Measurements from ENCODE around the gene RAE1.

RAE1 gene

DNA sequence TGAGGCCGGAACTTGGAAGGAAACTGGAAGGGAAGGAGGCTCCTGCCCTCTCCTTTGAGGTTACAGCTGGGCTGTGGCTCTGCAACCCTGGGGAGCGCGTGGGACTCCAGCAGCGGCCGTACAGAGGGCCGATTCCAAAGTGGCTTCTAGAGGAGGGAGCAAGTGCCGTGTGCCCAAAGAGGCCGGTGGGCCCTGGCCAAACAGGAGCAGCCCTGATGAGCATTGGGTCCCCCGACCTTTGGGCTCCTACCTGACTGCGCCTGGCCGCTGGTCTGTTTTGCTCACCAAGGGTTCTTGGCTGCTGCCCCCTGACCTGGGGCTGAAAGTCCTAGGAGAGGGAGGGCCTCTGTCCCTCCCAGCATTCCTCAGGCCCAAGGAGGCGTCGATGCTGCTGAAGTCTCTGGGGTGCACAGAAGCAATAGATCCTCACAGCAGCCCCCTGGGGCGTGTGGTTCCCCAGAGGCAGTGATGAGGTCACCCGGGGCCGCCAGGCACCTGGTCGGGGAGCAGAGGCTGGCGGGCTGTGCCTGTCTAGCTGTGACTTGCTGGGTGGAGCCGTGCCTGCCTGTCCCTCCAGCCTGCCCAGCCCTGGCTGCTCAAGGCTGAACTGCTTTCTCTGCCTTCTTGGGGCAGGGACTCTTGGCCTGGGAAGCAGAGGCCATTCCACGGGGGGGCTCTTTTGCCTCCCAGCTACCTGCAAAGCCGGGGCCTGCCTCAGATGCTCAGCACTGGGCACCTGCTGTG lies 49.9 kb downstream of the RAE1 start:
- Histone ChIP-seq H3K9ac (ENCODE audit: low read depth, low read length) (no peak overlapping the region), H3K4me1 (ENCODE audit: insufficient read depth, low read length) (peaks cover 3% of the 10 kb centered on the region; the same call in 1 of the 2 replicates), H3K36me3 (ENCODE audit: insufficient read depth, low read length) (peaks cover 16% of the 10 kb centered on the region), H3K9me3 (ENCODE audit: control insufficient read depth, insufficient read depth, low read length) (no peaks in the 10 kb centered on the region)

DNA sequence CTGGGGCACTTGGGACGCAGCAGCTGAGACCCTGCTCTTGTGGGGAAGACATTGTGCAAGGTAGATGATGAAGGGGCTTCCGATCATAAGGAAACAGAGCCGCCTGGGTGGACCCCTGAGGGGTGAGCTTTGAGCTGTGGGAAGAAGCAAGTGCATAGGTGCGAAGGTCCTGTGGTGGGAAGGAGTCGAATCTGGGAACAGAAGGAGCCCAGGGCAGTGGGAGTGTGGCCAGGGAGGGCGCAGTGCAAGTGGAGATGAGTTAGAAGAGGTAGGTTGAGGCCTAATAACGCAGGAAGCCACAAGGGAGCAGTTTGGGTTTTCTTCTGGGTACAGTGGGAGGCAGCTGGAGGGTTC lies 50.5 kb downstream of the RAE1 start:
- H3K4me1 ChIP-seq (ENCODE audit: insufficient read depth, low read length) = no peaks in the 10 kb centered on the region; the same call in 1 of the 2 replicates

DNA sequence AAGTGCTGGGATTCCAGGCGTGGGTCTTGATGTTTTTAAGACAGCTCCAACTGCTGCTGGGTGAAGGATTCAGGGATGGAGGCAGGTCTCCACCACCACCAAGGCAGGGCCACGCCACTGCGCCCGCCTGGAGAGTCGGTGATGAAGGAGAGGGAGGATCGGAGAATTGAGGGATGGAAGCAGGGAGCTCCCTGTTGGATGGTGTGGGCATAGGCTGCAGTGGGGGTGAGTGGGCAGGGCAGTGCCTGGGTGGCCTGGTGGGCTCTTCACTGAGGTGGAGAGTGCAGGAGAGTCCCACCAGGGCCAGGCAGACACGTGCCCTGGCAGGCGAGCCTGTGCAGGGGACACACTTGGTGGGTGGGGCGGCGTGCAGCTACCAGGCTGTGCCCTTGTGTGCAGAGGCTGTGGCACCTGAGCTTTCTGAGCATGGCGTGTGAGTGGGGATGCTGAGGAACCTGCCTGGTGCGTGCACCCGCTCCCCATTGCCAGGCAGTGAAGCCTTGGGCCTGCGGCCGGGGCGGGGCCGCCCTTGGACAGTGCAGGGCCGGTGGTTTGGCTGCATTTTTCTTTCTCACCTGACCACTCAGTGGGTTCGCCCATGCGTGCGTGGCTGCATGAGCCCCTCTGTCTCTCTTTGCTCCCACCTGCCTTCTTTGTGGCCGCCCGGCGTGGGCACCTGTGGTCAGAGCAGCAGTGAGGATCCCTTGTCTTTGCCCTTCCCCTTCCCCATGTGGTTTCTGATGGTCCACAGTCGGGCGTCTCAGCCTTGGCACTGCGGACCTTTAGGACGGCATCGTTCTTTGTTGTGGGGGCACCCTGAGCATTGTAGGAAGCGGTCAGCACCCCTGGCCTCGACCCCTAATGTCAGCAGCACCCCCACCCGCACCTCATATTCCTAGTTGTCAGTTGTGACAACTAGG lies 51.4 kb downstream of the RAE1 start:
- H3K36me3 ChIP-seq (ENCODE audit: insufficient read depth, low read length) = peaks cover 8% of the 10 kb centered on the region
- no peak overlapping the region for H3K9ac ChIP-seq (ENCODE audit: low read depth, low read length)
- H3K4me1 ChIP-seq (ENCODE audit: insufficient read depth, low read length) = no peaks in the 10 kb centered on the region; the same call in 1 of the 2 replicates
- H3K9me3 ChIP-seq (ENCODE audit: control insufficient read depth, insufficient read depth, low read length) = no peaks in the 10 kb centered on the region

More for the DNA sequence above, 50.5 kb downstream of the RAE1 start:
- Histone ChIP-seq H3K9me3 (ENCODE audit: control insufficient read depth, insufficient read depth, low read length) (no peaks in the 10 kb centered on the region), H3K36me3 (ENCODE audit: insufficient read depth, low read length) (peaks cover 15% of the 10 kb centered on the region), H3K9ac (ENCODE audit: low read depth, low read length) (no peak overlapping the region)

DNA sequence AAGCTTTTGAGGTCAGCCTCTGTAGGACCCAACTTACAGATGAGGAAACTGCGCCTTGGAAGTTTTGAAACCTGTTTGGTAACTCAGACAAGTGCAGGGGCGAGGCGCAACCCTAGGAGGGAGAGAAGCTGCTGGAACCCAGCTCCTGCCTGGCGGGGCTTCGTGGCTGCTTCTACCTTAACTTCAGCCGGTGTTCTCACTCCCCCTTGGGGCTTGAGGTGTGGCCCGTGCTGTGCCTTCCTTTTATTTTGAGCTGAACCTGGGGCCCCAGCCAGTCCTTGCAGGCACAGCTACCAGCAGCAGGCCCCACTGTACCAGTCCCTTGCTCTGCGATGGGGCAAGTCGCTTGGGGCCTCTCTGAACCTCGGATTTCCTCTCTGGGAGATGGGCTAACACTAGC lies 52.2 kb downstream of the RAE1 start:
- Histone ChIP-seq H3K36me3 (ENCODE audit: insufficient read depth, low read length) (peaks cover 7% of the 10 kb centered on the region), H3K9me3 (ENCODE audit: control insufficient read depth, insufficient read depth, low read length) (no peaks in the 10 kb centered on the region), H3K9ac (ENCODE audit: low read depth, low read length) (no peak overlapping the region), H3K4me1 (ENCODE audit: insufficient read depth, low read length) (no peaks in the 10 kb centered on the region; the same call in 1 of the 2 replicates)

DNA sequence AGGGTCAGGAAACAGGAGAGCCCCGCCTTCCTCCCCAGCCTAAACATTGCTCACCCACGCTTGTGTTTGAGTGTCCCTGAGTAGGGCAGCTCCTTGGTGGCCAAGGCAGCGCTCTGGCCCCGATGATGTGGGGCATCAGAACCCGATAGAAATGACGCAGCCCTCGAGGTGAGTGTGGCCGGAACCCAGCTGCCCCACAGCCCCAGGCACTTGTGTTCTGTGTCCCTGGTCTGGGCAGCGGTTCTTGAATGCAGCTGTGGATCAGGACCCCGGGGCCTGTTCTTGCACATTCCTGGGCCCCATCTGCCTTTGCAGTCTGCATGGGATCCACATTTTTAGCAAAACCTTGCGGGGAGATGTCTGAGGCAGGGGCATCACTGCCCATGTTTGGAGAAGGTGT lies 53.0 kb downstream of the RAE1 start:
- no peak overlapping the region for H3K9ac ChIP-seq (ENCODE audit: low read depth, low read length)
- H3K36me3 ChIP-seq (ENCODE audit: insufficient read depth, low read length) = peaks cover 11% of the 10 kb centered on the region
- H3K4me1 ChIP-seq (ENCODE audit: insufficient read depth, low read length) = no peaks in the 10 kb centered on the region
- no peaks in the 10 kb centered on the region for H3K9me3 ChIP-seq (ENCODE audit: control insufficient read depth, insufficient read depth, low read length)

DNA sequence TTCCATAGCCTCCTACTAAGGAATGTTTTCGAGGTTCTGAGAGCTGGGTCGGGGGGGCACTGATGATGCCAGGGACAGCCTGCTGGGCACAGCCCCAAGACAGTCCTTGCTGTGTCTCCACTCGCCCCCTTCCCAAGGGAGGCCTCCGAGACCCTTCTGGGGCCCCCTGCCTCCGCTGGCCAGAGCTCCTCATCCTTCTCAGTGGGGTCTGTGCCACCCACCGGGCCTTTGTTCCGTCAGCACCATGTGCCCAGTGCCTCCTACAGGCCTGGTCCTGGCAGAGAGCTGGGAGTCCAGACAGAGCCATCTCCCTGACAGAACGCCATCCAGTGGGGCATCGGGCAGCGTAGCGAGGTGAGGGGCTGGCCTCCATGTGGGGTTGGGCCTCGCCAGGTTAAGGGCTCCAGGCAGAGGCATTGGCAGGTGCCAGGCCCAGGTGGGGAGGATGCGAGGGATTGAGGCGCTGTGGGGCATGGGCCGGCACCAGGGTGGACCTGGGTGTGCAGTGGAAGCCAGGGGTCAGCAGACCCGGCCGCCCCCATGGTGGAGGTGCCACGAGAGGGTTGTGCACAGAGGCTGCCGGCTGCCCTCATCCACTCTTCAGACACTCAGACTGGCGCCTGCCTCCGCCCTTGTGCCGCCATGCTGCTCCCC lies 53.5 kb downstream of the RAE1 start:
- Histone ChIP-seq H3K9ac (ENCODE audit: low read depth, low read length) (no peak overlapping the region), H3K36me3 (ENCODE audit: insufficient read depth, low read length) (peaks cover 11% of the 10 kb centered on the region), H3K9me3 (ENCODE audit: control insufficient read depth, insufficient read depth, low read length) (no peaks in the 10 kb centered on the region), H3K4me1 (ENCODE audit: insufficient read depth, low read length) (no peaks in the 10 kb centered on the region)

DNA sequence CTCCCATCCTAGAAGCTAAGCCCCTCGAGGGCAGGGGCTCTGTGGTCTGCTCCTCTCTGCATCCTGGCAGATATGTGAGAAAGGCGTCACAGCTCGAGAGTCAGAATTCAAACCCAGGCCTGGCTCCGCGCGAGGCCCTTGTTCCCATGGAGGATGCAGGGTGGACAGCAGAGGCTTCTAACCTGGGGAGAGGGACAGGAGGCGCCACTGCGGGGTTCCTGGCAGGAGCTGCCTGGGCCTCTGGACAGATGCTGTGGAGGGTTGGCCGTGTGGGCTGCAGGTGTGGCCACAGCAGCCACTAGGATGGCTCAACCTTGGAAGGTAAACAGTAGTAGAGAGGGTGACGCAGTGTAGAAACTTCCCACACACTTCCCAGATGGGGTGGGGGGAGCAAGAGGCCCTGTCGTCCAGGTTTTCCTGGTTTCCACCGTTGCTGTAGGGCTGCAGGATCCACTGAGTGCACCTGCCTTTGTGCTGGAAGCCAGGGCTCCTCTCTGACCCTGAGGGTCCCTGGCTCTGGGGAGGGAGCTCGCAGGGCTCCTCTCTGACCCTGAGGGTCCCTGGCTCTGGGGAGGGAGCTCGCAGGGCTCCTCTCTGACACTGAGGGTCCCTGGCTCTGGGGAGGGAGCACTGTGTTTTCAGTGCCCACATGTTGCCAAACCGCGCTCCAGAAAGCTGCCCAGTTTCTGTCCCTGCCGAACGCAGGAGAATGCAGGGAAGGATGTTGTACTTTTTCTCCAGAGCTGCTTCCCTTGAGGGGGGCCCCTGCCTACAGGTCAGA lies 54.4 kb downstream of the RAE1 start:
- Histone ChIP-seq H3K4me1 (ENCODE audit: insufficient read depth, low read length) (no peaks in the 10 kb centered on the region; the same call in 1 of the 2 replicates), H3K9ac (ENCODE audit: low read depth, low read length) (no peak overlapping the region), H3K9me3 (ENCODE audit: control insufficient read depth, insufficient read depth, low read length) (no peaks in the 10 kb centered on the region), H3K36me3 (ENCODE audit: insufficient read depth, low read length) (peaks cover 11% of the 10 kb centered on the region)

DNA sequence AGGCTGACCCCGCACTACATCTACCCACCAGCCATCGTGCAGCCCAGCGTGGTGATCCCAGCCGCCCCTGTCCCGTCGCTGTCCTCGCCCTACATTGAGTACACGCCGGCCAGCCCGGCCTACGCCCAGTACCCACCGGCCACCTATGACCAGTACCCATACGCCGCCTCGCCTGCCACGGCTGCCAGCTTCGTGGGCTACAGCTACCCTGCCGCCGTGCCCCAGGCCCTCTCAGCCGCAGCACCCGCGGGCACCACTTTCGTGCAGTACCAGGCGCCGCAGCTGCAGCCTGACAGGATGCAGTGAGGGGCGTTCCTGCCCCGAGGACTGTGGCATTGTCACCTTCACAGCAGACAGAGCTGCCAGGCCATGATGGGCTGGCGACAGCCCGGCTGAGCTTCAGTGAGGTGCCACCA lies 56.5 kb downstream of the RAE1 start:
- H3K36me3 ChIP-seq (ENCODE audit: insufficient read depth, low read length) = peaks cover 8% of the 10 kb centered on the region
- no peaks in the 10 kb centered on the region; the same call in 1 of the 2 replicates for H3K4me1 ChIP-seq (ENCODE audit: insufficient read depth, low read length)

DNA sequence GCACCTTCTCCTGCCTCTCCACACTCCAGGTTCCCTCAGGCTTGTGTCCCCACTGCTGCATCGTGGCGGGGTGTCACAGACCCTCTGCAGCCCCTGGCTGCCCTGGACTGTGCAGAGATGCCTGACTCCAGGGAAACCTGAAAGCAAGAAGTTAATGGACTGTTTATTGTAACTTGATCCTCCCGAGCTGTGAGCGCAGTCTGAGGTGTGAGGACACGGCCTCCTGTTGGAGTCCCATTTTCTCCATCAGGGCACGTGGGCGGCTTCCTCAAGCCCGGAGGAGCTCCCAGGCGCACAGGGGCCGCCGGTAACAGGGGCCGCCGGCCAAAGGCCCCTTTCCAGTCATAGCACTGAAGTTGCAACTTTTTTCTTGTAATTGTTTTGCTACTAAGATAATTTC lies 57.1 kb downstream of the RAE1 start:
- H3K9ac ChIP-seq (ENCODE audit: low read depth, low read length) = no peak overlapping the region
- H3K4me1 ChIP-seq (ENCODE audit: insufficient read depth, low read length) = no peaks in the 10 kb centered on the region; the same call in 1 of the 2 replicates
- H3K9me3 ChIP-seq (ENCODE audit: control insufficient read depth, insufficient read depth, low read length) = no peaks in the 10 kb centered on the region
- H3K36me3 ChIP-seq (ENCODE audit: insufficient read depth, low read length) = peaks cover 8% of the 10 kb centered on the region

More for the DNA sequence above, 56.5 kb downstream of the RAE1 start:
- Histone ChIP-seq H3K9ac (ENCODE audit: low read depth, low read length) (no peak overlapping the region), H3K9me3 (ENCODE audit: control insufficient read depth, insufficient read depth, low read length) (no peaks in the 10 kb centered on the region)

DNA sequence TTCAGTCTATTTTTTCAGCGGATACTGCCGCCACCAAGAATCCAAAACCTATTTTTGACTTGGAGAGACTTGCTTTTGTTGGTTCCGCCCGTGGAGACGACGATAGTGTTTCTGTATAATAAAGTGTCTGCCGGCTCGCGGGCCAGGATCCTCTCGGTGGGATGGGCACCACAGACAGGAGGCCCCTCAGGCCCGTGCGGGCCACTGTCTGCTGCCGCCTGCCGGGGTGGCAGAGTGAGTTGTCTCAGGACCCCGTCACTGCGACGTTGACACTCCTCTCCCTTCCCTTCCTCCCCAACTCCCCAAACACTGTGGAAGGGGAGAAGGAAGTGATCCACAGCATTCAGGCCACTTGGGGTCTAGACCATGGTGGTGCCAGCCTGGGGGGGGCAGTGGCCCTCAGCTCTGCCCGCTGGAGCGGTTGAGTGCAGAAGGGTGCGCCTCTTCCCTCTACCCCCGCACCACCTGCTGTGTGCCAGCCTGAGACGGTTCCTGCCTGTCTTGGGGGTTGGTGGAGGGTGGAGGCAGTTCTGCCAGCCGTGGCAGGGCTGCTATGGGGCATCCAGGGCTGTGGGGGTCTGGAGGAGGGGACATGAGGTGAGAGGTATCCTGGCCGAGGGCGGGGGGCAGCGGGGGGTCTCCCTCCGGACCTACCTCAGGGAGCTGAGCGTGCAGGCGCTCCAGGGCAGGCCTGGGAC lies 57.6 kb downstream of the RAE1 start:
- Histone ChIP-seq H3K9me3 (ENCODE audit: control insufficient read depth, insufficient read depth, low read length) (no peaks in the 10 kb centered on the region), H3K9ac (ENCODE audit: low read depth, low read length) (no peak overlapping the region), H3K4me1 (ENCODE audit: insufficient read depth, low read length) (no peaks in the 10 kb centered on the region; the same call in 1 of the 2 replicates), H3K36me3 (ENCODE audit: insufficient read depth, low read length) (peaks cover 8% of the 10 kb centered on the region)

DNA sequence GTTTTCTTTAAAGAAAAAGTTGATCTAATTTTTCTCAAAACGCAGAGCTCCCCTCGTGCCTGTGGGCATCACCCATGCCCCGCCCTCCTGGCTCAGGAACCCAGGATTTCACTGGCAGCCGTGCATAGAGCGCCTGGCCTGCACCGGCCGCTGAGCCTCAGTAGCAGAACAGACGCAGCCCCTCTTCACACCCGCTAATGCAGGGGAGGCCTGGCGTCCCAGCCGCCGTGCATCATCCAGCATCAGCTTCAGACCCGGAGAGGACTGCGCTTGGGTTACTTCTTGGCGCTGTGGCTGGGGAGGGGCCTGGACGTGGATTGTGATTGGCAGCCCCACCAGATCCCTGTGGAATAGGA lies 58.2 kb downstream of the RAE1 start:
- H3K9ac ChIP-seq (ENCODE audit: low read depth, low read length) = no peak overlapping the region
- no peaks in the 10 kb centered on the region; the same call in 1 of the 2 replicates for H3K4me1 ChIP-seq (ENCODE audit: insufficient read depth, low read length)
- H3K36me3 ChIP-seq (ENCODE audit: insufficient read depth, low read length) = peaks cover 8% of the 10 kb centered on the region; the same call in 1 of the 2 replicates
- no peaks in the 10 kb centered on the region for H3K9me3 ChIP-seq (ENCODE audit: control insufficient read depth, insufficient read depth, low read length)

DNA sequence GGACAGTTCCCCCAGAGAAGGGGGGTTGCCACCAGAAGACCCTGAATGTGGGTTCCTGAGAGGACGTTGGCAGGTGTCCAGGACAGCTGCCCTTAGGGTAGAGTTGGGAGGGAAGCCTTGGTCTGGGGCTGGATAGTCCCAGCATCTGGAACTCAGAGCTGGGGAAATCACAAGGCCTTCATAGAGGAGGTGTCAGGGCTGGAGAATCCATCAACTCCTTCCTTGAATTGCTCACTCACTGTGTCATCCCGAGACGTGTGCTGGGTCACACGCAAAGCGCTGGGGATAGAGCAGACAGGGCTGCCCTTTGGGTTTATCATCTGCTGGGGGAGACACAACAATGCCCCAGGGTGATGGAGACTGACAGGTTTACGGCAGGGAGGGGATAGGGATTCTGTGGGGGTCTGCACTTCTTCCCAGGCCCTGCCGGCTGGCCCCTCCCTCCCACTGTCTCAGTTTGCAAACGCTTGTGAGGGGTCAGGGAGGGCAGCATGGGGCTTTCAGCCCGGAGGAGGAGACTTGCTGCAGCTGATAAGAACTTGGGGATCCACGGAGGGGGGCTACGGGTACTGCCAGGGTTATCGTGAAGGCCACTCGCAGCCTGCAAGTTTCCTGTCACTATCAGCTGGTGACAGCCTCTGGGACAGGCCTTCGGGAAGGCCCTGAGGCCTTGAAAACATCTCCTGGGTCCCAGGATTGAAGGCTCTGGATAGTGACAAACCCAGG lies 58.8 kb downstream of the RAE1 start:
- Histone ChIP-seq H3K4me1 (ENCODE audit: insufficient read depth, low read length) (no peaks in the 10 kb centered on the region; the same call in 1 of the 2 replicates), H3K9ac (ENCODE audit: low read depth, low read length) (no peak overlapping the region), H3K9me3 (ENCODE audit: control insufficient read depth, insufficient read depth, low read length) (no peaks in the 10 kb centered on the region), H3K36me3 (ENCODE audit: insufficient read depth, low read length) (peaks cover 8% of the 10 kb centered on the region; the same call in 1 of the 2 replicates)

Measured in ES-I3 (cell line).